Neural progenitor cell (in vitro differentiated cells): Measurements from ENCODE around the gene TRABD. TPM values are rescaled to one million over a fixed set of nuclear protein-coding genes. Genes with fewer than 3 reads are reported as not detected.

Source experiments
- DNase-seq: peaks from one replicate; pipeline ENCODE4 v3.0.0-alpha.2; 2016; ENCODE audit warnings: low spot score
- H2AFZ ChIP-seq: fragments of 200-600 bp; sonication (generic); replicated peaks from 2 replicates; pipeline ENCODE4 v1.6.1; 2016; ENCODE audit warnings: antibody characterized with exemption
- H3F3A ChIP-seq: fragments of 200-600 bp; sonication (generic); 2 replicates; pipeline ENCODE4 v1.6.1; 2016; ENCODE audit warnings: antibody characterized with exemption, low read depth
- H3K27ac ChIP-seq: fragments of 200-600 bp; sonication (generic); 2 replicates; pipeline ENCODE4 v1.5.1; 2016; ENCODE audit warnings: mild to moderate bottlenecking
- H3K27me3 ChIP-seq: fragments of 200-600 bp; sonication (generic); 2 replicates; pipeline ENCODE4 v1.6.1; 2016; ENCODE audit warnings: mild to moderate bottlenecking, moderate library complexity
- H3K36me3 ChIP-seq: fragments of 200-600 bp; sonication (generic); 2 replicates; pipeline ENCODE4 v1.5.1; 2016
- H3K4me1 ChIP-seq: fragments of 200-600 bp; sonication (generic); 2 replicates; pipeline ENCODE4 v1.6.1; 2016; ENCODE audit warnings: mixed run types
- H3K4me2 ChIP-seq: fragments of 200-600 bp; sonication (generic); 2 replicates; pipeline ENCODE4 v1.6.1; 2016
- H3K4me3 ChIP-seq: fragments of 200-600 bp; sonication (generic); 2 replicates; pipeline ENCODE4 v1.5.1; 2016
- H3K79me2 ChIP-seq: fragments of 200-600 bp; sonication (generic); 2 replicates; pipeline ENCODE4 v1.6.1; 2016; ENCODE audit warnings: low read depth
- H3K9ac ChIP-seq: fragments of 200-600 bp; sonication (generic); 2 replicates; pipeline ENCODE4 v1.6.1; 2016
- H3K9me3 ChIP-seq: fragments of 200-600 bp; sonication (generic); 2 replicates; pipeline ENCODE4 v1.5.1; 2016; ENCODE audit warnings: low read depth
- H4K20me1 ChIP-seq: fragments of 200-600 bp; sonication (generic); 2 replicates; pipeline ENCODE4 v1.6.1; 2016; ENCODE audit warnings: low read depth
- H3K27ac Mint-ChIP-seq: 3 replicates; pipeline ENCODE4 v1.8.0; 2021; ENCODE audit warnings: mixed read lengths
- H3K27me3 Mint-ChIP-seq: 2 replicates; pipeline ENCODE4 v1.8.0; 2022; ENCODE audit warnings: low read depth, mild to moderate bottlenecking, inconsistent platforms, moderate library complexity, mixed read lengths; ENCODE audit not compliant: insufficient read depth
- H3K36me3 Mint-ChIP-seq: 3 replicates; pipeline ENCODE4 v1.8.0; 2021; ENCODE audit warnings: mixed read lengths
- H3K4me1 Mint-ChIP-seq: 3 replicates; pipeline ENCODE4 v1.8.0; 2021; ENCODE audit warnings: mixed read lengths
- H3K4me3 Mint-ChIP-seq: 3 replicates; pipeline ENCODE4 v1.8.0; 2021; ENCODE audit warnings: mild to moderate bottlenecking, moderate library complexity, mixed read lengths
- H3K9me3 Mint-ChIP-seq: 3 replicates; pipeline ENCODE4 v1.8.0; 2020; ENCODE audit warnings: mixed read lengths
- CTCF ChIP-seq: fragments of 200-600 bp; sonication (generic); IDR thresholded peaks from 2 replicates; pipeline ENCODE4 v1.5.1; 2017; ENCODE audit warnings: antibody characterized with exemption, mild to moderate bottlenecking
- EZH2 ChIP-seq: fragments of 200-600 bp; sonication (generic); IDR thresholded peaks from 2 replicates; pipeline ENCODE4 v1.6.1; 2017; ENCODE audit warnings: antibody characterized with exemption, mild to moderate bottlenecking, moderate library complexity
- EZH2phosphoT487 ChIP-seq: fragments of 200-600 bp; sonication (generic); IDR thresholded peaks from 2 replicates; pipeline ENCODE4 v1.6.1; 2017; ENCODE audit warnings: antibody characterized with exemption
- total RNA-seq: library from RNA; depleted of rRNA; stranded (reverse); fragments of >200 nt; gene quantifications from 2 replicates; pipeline ENCODE4 v1.2.3, GENCODE V29; 2015; ENCODE audit warnings: low replicate concordance

TRABD gene
- total RNA-seq, 1 donor from 2014 or later, result 15.4 TPM

- Histone ChIP-seq H3K27ac (no peak overlapping the region), H3K4me2 (no peak overlapping the region), H3F3A (no peaks in the 10 kb centered on the region), H3K79me2 (no peaks in the 10 kb centered on the region), H3K4me3 (no peak overlapping the region), H2AFZ (no peak overlapping the region), H3K9ac (no peak overlapping the region), H3K36me3 (no peaks in the 10 kb centered on the region), H3K4me1 (peaks cover 3% of the 10 kb centered on the region), H3K9me3 (no peaks in the 10 kb centered on the region), H4K20me1 (no peaks in the 10 kb centered on the region), H3K27me3 (peaks cover 10% of the 10 kb centered on the region)
- Mint-ChIP-seq H3K4me1 (peaks cover 21% of the 10 kb centered on the region), H3K36me3 (no peaks in the 10 kb centered on the region), H3K27me3 (peaks cover 13% of the 10 kb centered on the region), H3K9me3 (no peaks in the 10 kb centered on the region), H3K27ac (no peak overlapping the region), H3K4me3 (no peak overlapping the region)
- TF ChIP-seq CTCF (no peak), EZH2phosphoT487 (no peak), EZH2 (no peak)
- no peak for DNase-seq
Observed at GRCh38 chr22:50148166-50148500, 37.6 kb upstream of the TRABD start.

GRCh38 chr22:50148991-50149721 is 36.6 kb upstream of the TRABD start:
- TF ChIP-seq EZH2, result no peak
- peak; percentile 80 for TF ChIP-seq CTCF
- no peak for TF ChIP-seq EZH2phosphoT487

GRCh38 chr22:50150161-50151129 is 35.3 kb upstream of the TRABD start:
- TF ChIP-seq CTCF (no peak), EZH2 (no peak), EZH2phosphoT487 (no peak)
- no peaks in the 10 kb centered on the region for H3K36me3 Mint-ChIP-seq
- Histone ChIP-seq H3K4me3 (no peak overlapping the region), H3F3A (no peaks in the 10 kb centered on the region), H3K9me3 (no peaks in the 10 kb centered on the region), H3K4me2 (no peak overlapping the region), H3K79me2 (no peaks in the 10 kb centered on the region), H3K4me1 (peaks cover 3% of the 10 kb centered on the region), H3K27me3 (peaks cover 10% of the 10 kb centered on the region), H3K9ac (no peak overlapping the region), H3K36me3 (no peaks in the 10 kb centered on the region), H4K20me1 (no peaks in the 10 kb centered on the region), H2AFZ (no peak overlapping the region), H3K27ac (no peak overlapping the region)
- H3K9me3 Mint-ChIP-seq, result no peaks in the 10 kb centered on the region
- H3K27ac Mint-ChIP-seq, result peak overlapping the region; percentile 25
- no peak for DNase-seq
- peaks cover 19% of the 10 kb centered on the region for H3K4me1 Mint-ChIP-seq
- H3K27me3 Mint-ChIP-seq, result peaks cover 9% of the 10 kb centered on the region
- H3K4me3 Mint-ChIP-seq, result no peak overlapping the region

More at GRCh38 chr22:50148991-50149721, 36.6 kb upstream of the TRABD start:
- H3K4me2 ChIP-seq, result no peak overlapping the region
- no peak overlapping the region for H3K4me3 Mint-ChIP-seq
- H3F3A ChIP-seq, result no peaks in the 10 kb centered on the region
- peak; percentile 78 for DNase-seq
- H4K20me1 ChIP-seq, result no peaks in the 10 kb centered on the region
- peaks cover 21% of the 10 kb centered on the region for H3K4me1 Mint-ChIP-seq
- H3K9me3 ChIP-seq, result no peaks in the 10 kb centered on the region
- H3K27ac Mint-ChIP-seq, result no peak overlapping the region
- H3K4me1 ChIP-seq, result peaks cover 3% of the 10 kb centered on the region
- H3K36me3 ChIP-seq, result no peaks in the 10 kb centered on the region
- no peak overlapping the region for H3K9ac ChIP-seq
- peaks cover 11% of the 10 kb centered on the region for H3K27me3 Mint-ChIP-seq
- H3K79me2 ChIP-seq, result no peaks in the 10 kb centered on the region
- H2AFZ ChIP-seq, result no peak overlapping the region
- no peak overlapping the region for H3K27ac ChIP-seq
- H3K36me3 Mint-ChIP-seq, result no peaks in the 10 kb centered on the region
- H3K27me3 ChIP-seq, result peaks cover 10% of the 10 kb centered on the region
- no peak overlapping the region for H3K4me3 ChIP-seq
- H3K9me3 Mint-ChIP-seq, result no peaks in the 10 kb centered on the region
